Hippocampal formation (tissue), 2 donors: ENCODE measurements around the gene MIB2.
"Not testable (repeated sequence)": the region's sequence is repeated elsewhere in the genome, so short reads cannot be mapped to it uniquely, and the experiment has no call there.

Experiments
- DNase-seq, 2 donors: peaks; one replicate each; lab custom pipeline; 2025; lab: John Stamatoyannopoulos, UW

MIB2 gene

GRCh38 chr1:1648265-1648664 lies 33.0 kb downstream of the MIB2 start:
- not testable (repeated sequence) for DNase-seq

- DNase-seq, result peak; percentile 66 to 82
These were observed 43.6 kb downstream of the MIB2 start, which contains the start of gene CDK11B for GRCh38 chr1:1658583-1659549. Gene CDK11B, minus strand, starts transcription at chr1:1659004. Its CDS starts 1,519 bp downstream, at chr1:1657485.

- not testable (repeated sequence) for DNase-seq
These were observed 47.1 kb downstream of the MIB2 start for GRCh38 chr1:1662392-1662791.

GRCh38 chr1:1662830-1663560 lies 47.7 kb downstream of the MIB2 start:
- not testable (repeated sequence) for DNase-seq

GRCh38 chr1:1664318-1664717 lies 49.0 kb downstream of the MIB2 start:
- not testable (repeated sequence) for DNase-seq

GRCh38 chr1:1664941-1665814 lies 49.9 kb downstream of the MIB2 start:
- DNase-seq, result no peak

- no peak for DNase-seq
These were observed 50.5 kb downstream of the MIB2 start for GRCh38 chr1:1665815-1666251.

GRCh38 chr1:1666526-1666925 lies 51.2 kb downstream of the MIB2 start:
- no peak for DNase-seq

- DNase-seq, result no peak
These were observed 54.5 kb downstream of the MIB2 start for GRCh38 chr1:1669468-1670440.

- no peak for DNase-seq
These were observed 55.6 kb downstream of the MIB2 start for GRCh38 chr1:1670866-1671265.

GRCh38 chr1:1671365-1672119 lies 56.2 kb downstream of the MIB2 start:
- DNase-seq, result no peak

GRCh38 chr1:1672181-1672965 lies 57.1 kb downstream of the MIB2 start:
- DNase-seq, result no peak

- DNase-seq, result not testable (repeated sequence)
These were observed 59.5 kb downstream of the MIB2 start for GRCh38 chr1:1674806-1675205.

GRCh38 chr1:1675218-1675617 lies 59.9 kb downstream of the MIB2 start:
- not testable (repeated sequence) for DNase-seq

- DNase-seq, result not testable (repeated sequence)
These were observed 60.8 kb downstream of the MIB2 start for GRCh38 chr1:1676087-1676486.

GRCh38 chr1:1677718-1678580 lies 62.6 kb downstream of the MIB2 start:
- no peak for DNase-seq

GRCh38 chr1:1678581-1679380 lies 63.5 kb downstream of the MIB2 start:
- DNase-seq, result no peak
